Keratinocyte (primary cell): ENCODE measurements around the gene CELF2. TPM values are rescaled to one million over a fixed set of nuclear protein-coding genes. Genes with fewer than 3 reads are reported as not detected.

Experiments used
- DNase-seq: peaks from one replicate; pipeline ENCODE4 v3.0.0-alpha.2; 2011; ENCODE audit warnings: low read depth, missing footprints, low spot score
- FAIRE-seq: peaks from 2 replicates; lab custom pipeline; 2011; peaks lifted over from hg19 to GRCh38; lab: Jason Lieb, UNC
- H2AFZ ChIP-seq: 2 replicates; pipeline ENCODE4 v1.6.0; 2012; ENCODE audit warnings: low read length, control low read depth, inconsistent platforms; ENCODE audit not compliant: control insufficient read depth
- H3K27ac ChIP-seq: 2 replicates; pipeline ENCODE4 v1.5.1; 2011; ENCODE audit warnings: low read length; ENCODE audit not compliant: control insufficient read depth, insufficient read depth
- H3K27me3 ChIP-seq: 3 replicates; pipeline ENCODE4 v1.6.0; 2011; ENCODE audit warnings: low read length; ENCODE audit not compliant: control insufficient read depth, insufficient read depth; ENCODE audit errors: extremely low read depth
- H3K36me3 ChIP-seq, 2 experiments: 2 replicates in 1 of 2; 3 replicates in 1 of 2; pipeline ENCODE4 v1.5.1; 2011; ENCODE audit warnings: low read length in 2 of 2, mild to moderate bottlenecking in 1 of 2; ENCODE audit not compliant: control insufficient read depth in 2 of 2, insufficient read depth in 2 of 2; ENCODE audit errors: extremely low read depth in 1 of 2
- H3K4me1 ChIP-seq: 3 replicates; pipeline ENCODE4 v1.5.1; 2011; ENCODE audit warnings: low read length; ENCODE audit not compliant: control insufficient read depth, insufficient read depth; ENCODE audit errors: extremely low read depth
- H3K4me2 ChIP-seq: 3 replicates; pipeline ENCODE4 v1.6.0; 2011; ENCODE audit warnings: low read depth, low read length; ENCODE audit not compliant: control insufficient read depth, insufficient read depth; ENCODE audit errors: extremely low read depth
- H3K4me3 ChIP-seq, 3 experiments: fragments of 200-600 bp in 1 of 3; sonication (generic) in 1 of 3; 2 replicates in 2 of 3; 3 replicates in 1 of 3; pipeline ENCODE4 v1.5.1; 2011 to 2016; ENCODE audit warnings: low read length in 3 of 3, mild to moderate bottlenecking in 3 of 3, control low read depth in 2 of 3, inconsistent platforms in 1 of 3, low read depth in 1 of 3, mixed read lengths in 1 of 3, mixed run types in 1 of 3, moderate library complexity in 1 of 3; ENCODE audit not compliant: control insufficient read depth in 2 of 3, insufficient read depth in 2 of 3; ENCODE audit errors: extremely low read depth in 1 of 3
- H3K79me2 ChIP-seq: 2 replicates; pipeline ENCODE4 v1.6.0; 2012; ENCODE audit warnings: low read length; ENCODE audit not compliant: control insufficient read depth, insufficient read depth
- H3K9ac ChIP-seq: 3 replicates; pipeline ENCODE4 v1.6.0; 2011; ENCODE audit warnings: low read length; ENCODE audit not compliant: control insufficient read depth, insufficient read depth; ENCODE audit errors: extremely low read depth
- H3K9me1 ChIP-seq: 3 replicates; pipeline ENCODE4 v1.6.0; 2011; ENCODE audit warnings: low read length; ENCODE audit not compliant: control insufficient read depth, insufficient read depth; ENCODE audit errors: extremely low read depth
- H3K9me3 ChIP-seq: 2 replicates; pipeline ENCODE4 v1.5.1; 2012; ENCODE audit warnings: low read depth, low read length; ENCODE audit not compliant: control insufficient read depth
- H4K20me1 ChIP-seq: 3 replicates; pipeline ENCODE4 v1.6.0; 2011; ENCODE audit warnings: low read length; ENCODE audit not compliant: control insufficient read depth, insufficient read depth; ENCODE audit errors: extremely low read depth
- CTCF ChIP-seq, 3 experiments: IDR thresholded peaks in 1 of 3; conservative IDR thresholded peaks in 1 of 3; optimal IDR thresholded peaks in 1 of 3; 2 replicates in 2 of 3; 3 replicates in 1 of 3; pipeline versions ENCODE3 to v1.5.1; 2011; ENCODE audit warnings: low read length in 3 of 3, mild to moderate bottlenecking in 3 of 3, moderate library complexity in 2 of 3, control low read depth in 1 of 3, inconsistent platforms in 1 of 3; ENCODE audit not compliant: insufficient read depth in 2 of 3; ENCODE audit errors: extremely low read depth in 1 of 3
- EZH2 ChIP-seq: IDR thresholded peaks from one replicate; pipeline ENCODE4 v1.6.1; 2012; ENCODE audit warnings: inconsistent platforms, mild to moderate bottlenecking, low read length, moderate library complexity
- dilution Hi-C: fragments of 300-500 bp; cut with MboI; formaldehyde crosslinking; loops from one replicate; pipeline ENCODE4 v1.7.0; 2020; ENCODE audit warnings: low sequenced_read_pairs; ENCODE audit not compliant: extremely low pct_ligation_motif_present
- polyA plus RNA-seq, 5 experiments: library from polyadenylated mRNA; depleted of rRNA in 3 of 5; stranded (reverse) in 3 of 5; stranded (forward) in 1 of 5; unstranded in 1 of 5; fragments of >200 nt; gene quantifications; 1 replicate in 1 of 5; 2 replicates in 3 of 5; 3 replicates in 1 of 5; pipeline versions ENCODE4 v1.2.1 to v1.2.3, GENCODE V29; 2011 to 2012; ENCODE audit warnings: missing spikeins in 2 of 5, low read depth in 1 of 5, low replicate concordance in 1 of 5

CELF2 gene
- polyA plus RNA-seq, 1 donor (not counting 4 experiments of a cell fraction or from before 2014, with no cell fraction given) = 9.8 TPM

GRCh38 chr10:11301571-11302111, 284.0 kb downstream of the CELF2 start:
- no peak for DNase-seq
- dilution Hi-C loops = no loop called here
- H3K9ac ChIP-seq = no peak overlapping the region
- H3K27ac ChIP-seq = no peak overlapping the region
- no peaks in the 10 kb centered on the region for H3K4me1 ChIP-seq
- no peaks in the 10 kb centered on the region for H3K36me3 ChIP-seq
- no peak overlapping the region for H2AFZ ChIP-seq
- H4K20me1 ChIP-seq = no peaks in the 10 kb centered on the region
- no peaks in the 10 kb centered on the region for H3K9me3 ChIP-seq
- TF ChIP-seq CTCF (optimal IDR thresholded peaks at IDR 0.05 in 1 of 3, IDR thresholded peaks at IDR 0.05 in 1 of 3, conservative IDR thresholded peaks at IDR 0.05 in 1 of 3; ENCODE audit: extremely low read depth in 1 of 3, insufficient read depth in 2 of 3, low read length in 3 of 3) (no peak), EZH2 (no peak)
- H3K79me2 ChIP-seq = no peaks in the 10 kb centered on the region
- FAIRE-seq = no peak
- no peaks in the 10 kb centered on the region for H3K9me1 ChIP-seq
- H3K27me3 ChIP-seq = no peaks in the 10 kb centered on the region
- no peak overlapping the region for H3K4me2 ChIP-seq
- H3K4me3 ChIP-seq = no peak overlapping the region

GRCh38 chr10:11302181-11302580, 284.5 kb downstream of the CELF2 start:
- Histone ChIP-seq H3K4me1 (no peaks in the 10 kb centered on the region), H2AFZ (no peak overlapping the region), H3K9ac (no peak overlapping the region), H3K9me1 (no peaks in the 10 kb centered on the region), H3K4me3 (no peak overlapping the region), H3K36me3 (no peaks in the 10 kb centered on the region), H3K27ac (no peak overlapping the region), H3K4me2 (no peak overlapping the region), H3K27me3 (no peaks in the 10 kb centered on the region), H3K9me3 (no peaks in the 10 kb centered on the region), H3K79me2 (no peaks in the 10 kb centered on the region), H4K20me1 (no peaks in the 10 kb centered on the region)
- DNase-seq (no peak), FAIRE-seq (no peak)
- dilution Hi-C loops = no loop called here
- TF ChIP-seq EZH2 (no peak), CTCF (optimal IDR thresholded peaks at IDR 0.05 in 1 of 3, IDR thresholded peaks at IDR 0.05 in 1 of 3, conservative IDR thresholded peaks at IDR 0.05 in 1 of 3; ENCODE audit: extremely low read depth in 1 of 3, insufficient read depth in 2 of 3, low read length in 3 of 3) (no peak)
